DLD1 (cell line): Measurements from ENCODE around the gene CPT1A.

Experiments used
- in situ Hi-C: cut with HindIII; loops from 2 replicates; pipeline ENCODE4 v1.10.0; 2017; ENCODE audit warnings: low sequenced_read_pairs

CPT1A gene

DNA sequence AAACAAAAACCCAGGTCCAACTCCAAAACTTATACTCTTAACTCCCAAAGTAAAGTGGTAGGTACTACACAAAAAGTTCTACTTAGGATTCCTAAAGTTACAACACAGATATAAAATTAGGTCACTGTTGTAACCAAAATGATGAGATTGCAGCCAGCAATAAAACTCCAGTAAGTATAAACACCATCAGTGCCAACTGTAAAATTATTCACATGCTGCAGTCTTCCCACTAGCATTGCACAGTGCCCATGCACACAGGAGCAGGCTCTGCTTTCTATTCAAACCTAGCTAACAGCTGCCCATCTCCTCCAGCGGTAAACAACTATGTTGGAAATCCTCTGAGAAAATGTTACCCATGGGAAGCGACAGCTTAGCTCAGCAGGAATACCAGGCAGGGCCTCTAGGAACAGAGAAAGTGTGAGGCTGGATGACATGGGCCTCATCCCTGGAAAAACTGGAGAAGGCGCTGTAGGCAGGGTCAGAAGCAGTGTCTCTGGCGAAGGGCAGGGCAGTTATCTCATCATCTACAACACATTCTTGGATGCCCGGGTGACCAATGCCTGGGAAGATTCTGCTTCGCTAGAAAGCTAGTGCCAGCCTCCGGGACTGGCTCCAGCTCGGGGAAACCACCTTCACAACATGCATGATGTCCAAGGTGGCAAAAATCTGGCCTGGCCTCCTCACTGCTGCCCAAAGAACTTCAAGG, 9.1 kb downstream of the CPT1A start:
- in situ Hi-C loops = no loop called here

DNA sequence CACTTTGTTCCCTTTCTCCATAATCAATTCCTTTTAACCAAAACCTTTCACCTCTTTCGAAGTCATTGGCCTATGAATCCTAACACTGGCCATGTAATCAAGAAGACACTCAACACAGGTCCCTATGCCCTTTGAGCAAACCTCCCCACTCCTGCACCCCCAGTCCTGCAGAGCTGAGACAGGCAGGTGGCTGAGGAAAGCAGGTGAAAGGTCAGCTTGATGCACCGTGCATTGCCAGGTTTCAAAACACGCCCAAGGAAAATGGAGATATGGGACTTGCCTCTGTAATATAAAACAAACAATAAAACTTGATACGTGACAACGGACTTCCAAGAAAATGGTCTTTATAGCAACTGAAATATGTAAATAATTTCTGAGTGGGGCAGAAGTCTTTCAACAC, 10.6 kb downstream of the CPT1A start:
- in situ Hi-C loops = no loop called here

DNA sequence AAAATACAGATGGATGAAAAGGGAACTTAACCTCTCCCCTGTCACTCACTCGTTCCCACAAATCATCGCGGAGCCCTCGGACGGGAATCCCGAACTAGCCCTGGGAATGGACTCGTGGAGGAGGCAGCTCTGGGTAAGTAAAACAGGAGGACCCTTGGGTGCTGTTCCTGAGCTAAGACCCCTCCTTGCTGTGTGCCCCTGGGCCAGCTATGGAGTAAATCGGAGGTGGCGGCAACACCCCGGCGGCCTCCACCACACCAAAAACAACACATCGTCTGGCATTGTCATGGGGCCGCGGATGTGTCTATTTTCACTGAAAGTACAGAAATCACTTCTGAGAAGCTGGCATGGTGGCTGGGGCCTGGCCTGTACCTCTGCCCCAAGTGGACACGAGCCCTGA, 12.1 kb downstream of the CPT1A start:
- in situ Hi-C loops = no loop called here

DNA sequence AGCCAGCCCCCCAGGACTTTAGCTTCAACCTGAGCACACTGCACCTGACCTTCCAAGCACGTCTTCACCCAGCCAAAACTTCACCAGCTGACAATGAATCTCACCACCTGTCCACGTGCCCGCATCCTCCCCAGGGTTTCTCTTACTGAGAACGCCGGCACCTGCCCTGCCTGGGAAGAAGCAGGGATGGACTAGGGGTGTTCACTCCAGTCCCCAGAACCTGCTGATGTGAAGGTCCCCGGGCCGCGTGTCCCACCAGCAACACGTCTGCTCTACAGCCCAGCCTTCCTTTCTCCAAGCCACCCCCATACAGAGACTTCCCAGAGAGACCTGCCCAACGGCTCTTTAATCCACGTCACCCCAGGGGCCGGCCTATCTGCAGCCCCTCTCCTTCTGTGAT, 12.8 kb downstream of the CPT1A start:
- in situ Hi-C loops = no loop called here

DNA sequence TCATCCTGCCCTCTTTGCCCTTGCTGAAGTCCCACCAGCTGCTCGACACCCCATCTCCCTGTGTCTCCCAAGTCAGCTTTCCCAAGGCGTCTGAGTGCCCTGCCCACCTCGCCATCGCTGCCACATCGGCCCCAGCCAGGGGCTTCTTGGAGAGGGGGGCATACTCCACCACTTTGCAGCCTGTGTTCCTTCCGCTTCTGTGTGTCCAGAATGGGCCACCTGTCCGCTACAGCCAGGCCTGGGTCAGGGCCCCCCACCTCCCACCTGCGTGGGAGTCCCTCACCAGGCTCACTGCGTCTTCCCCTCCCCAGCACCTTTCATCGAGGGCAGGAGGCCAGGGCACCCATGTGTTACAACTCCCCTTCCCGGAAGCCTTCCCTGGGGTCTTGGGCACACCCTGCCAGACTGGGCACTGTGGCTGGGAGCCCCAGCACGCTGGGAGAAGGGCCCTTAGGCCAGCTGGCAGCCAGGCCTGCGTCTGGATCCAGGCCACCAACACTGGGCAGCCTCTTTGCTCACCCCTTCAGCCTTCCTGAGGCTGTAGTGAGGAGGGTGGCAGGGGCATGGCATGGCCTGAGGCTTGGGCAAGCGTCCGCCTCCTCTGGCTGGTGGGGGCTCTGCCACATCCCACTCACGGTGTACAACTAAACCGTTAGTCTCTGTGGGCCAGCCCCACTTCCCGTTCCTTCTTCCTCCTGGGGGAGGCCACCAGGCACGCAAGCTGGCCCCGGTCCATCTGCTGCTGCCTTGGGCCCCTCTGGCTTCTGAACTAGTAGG, 13.4 kb downstream of the CPT1A start:
- in situ Hi-C loops = no loop called here

DNA sequence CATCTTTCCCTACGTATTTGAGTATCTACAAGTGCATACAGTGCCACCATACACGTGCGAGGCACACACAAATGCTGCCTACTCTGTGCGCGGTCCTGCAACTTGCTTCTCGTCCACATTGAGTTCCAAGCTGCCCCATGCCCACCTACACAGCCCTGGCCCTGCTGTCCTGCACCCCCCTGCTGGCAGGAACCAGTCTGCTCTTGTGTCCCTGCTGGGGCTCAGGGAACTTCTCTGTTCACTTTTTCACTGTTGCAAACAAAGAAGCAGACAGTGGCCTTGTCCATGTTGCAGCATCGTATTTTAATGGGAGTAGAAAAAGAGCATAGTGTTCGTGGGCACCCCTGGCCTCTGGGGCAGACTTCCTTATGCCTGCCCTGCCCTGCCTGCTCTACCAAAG, 14.0 kb downstream of the CPT1A start:
- in situ Hi-C loops = no loop called here

DNA sequence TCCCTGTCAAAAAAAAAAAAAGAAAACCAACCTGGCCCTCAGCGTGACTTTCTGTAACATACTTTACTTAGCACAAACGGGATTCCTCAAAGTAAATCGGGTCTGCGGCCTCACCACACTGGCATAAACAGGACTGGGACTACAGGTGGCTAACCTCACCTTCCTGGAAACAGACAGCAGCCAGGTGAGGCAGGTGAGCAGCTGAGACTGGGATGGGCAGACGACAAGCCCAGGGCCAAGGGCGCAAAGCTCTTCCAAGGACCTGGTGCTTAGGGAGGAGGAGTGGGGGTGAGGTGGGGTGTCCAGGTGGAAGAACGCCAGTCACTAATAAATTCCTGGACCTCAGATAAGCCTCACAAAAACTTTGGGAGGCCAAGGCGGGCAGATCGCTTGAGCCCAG, 15.0 kb downstream of the CPT1A start:
- in situ Hi-C loops = no loop called here

DNA sequence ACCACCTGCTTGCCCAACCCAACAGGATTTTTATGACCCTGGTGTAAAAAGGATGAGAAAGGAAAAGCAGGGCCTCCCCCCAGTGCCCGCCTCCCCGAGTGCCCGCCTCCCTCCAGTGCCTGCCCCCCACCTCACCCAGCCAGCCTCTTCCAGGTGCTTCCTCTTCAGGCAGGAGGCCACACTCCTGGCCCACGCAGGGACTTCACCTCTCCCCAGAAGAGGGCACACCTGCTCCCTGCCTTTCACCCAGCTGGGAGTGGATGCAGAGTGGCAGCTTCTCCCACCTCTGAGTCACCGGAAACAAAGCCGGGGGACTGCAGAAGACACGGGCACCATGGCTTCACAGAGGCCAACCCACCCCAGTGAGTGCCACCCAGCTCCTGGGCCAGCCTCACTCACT, 16.1 kb downstream of the CPT1A start:
- in situ Hi-C loops = no loop called here

DNA sequence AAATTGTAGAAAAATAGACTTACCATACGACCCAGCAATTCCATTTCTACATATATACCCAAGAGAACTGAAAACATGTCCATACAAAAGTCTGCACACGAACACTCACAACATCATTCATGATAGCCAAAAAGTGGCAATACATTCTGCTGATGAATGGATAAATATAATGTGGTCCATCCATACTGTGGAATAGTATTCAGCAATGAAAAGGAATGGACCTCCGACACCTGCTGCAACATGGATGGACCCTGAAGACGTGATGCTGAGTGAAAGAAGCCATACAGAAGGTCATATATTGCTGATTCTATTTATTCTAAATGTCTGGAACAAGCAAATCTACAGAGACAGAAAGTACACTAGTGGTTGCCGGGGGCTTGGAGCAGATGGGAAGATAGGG, 19.2 kb downstream of the CPT1A start:
- in situ Hi-C loops = no loop called here

DNA sequence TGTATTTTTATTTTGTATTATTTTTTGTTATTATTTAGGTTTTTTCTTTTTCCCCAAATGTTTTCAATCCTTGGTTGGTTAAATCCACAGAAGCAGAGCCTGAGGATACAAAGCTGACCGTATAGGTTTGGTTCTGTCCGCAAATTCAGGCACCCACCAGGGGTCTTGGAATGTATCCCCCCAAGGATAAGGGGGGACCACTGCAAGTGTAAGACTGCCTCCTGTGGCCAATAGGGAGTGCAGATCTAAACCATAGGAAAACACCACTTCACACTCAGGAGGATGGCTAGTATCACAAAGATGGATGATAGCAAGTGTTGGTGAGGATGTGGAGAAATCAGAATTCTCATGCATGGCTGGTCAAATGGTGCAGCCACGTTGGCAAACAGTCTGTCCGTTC, 20.0 kb downstream of the CPT1A start:
- in situ Hi-C loops = no loop called here

DNA sequence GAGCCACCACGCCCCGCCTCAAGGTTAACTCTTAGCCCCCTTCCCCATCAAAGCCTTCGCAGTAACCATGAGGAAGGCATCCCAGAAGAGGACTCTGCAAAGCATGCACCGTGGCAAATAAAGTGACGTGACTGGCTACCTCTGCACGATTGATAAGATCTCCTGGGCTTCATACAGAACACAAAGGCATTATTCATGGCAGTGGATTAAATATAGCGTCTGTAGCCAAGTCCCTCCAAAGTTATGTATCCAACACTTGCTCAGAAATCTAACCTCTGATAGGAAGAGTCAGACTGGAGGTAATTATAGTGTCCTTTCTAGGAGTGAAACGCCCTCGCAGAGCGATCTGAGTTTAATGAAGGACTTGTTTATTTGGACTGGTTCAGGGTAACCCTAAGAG, 22.4 kb downstream of the CPT1A start:
- in situ Hi-C loops = no loop called here

DNA sequence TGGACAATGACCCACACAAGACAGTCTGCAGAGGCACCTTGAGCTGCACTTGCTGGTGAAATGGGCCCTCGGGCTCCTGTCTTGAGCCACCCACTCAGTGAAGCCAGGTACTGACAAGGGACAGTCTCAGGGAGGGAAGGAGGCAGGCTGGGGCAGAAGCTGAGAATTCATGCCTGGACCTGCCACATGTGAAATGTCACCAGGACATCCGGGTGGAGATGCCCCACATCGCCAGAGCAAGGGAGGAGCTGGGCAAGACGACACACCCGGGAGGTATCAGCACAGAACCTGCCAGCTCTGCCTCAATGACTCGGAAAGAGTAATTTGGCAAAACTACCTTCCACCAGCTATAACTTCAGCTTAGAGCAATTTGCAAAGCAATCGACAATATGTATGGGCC, 23.5 kb downstream of the CPT1A start:
- in situ Hi-C loops = no loop called here

DNA sequence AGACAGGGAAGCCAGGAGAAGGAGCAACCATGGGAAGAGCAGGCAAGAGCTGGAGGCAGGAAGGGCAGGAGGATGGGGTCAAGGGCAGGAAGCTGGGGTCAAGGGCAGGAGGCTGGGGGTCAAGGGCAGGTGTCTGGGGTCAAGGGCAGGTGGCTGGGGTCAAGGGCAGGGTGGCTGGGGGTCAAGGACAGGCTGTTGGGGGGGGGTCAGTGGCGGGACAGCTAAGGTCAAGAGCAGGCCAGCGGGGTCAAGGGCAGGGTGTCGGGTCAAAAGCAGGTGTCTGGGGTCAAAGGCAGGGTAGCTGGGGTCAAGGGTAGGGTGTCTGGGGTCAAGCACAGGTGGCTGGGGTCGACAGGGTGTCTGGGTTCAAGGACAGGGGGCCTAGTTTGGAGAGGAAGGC, 24.2 kb downstream of the CPT1A start:
- in situ Hi-C loops = no loop called here

DNA sequence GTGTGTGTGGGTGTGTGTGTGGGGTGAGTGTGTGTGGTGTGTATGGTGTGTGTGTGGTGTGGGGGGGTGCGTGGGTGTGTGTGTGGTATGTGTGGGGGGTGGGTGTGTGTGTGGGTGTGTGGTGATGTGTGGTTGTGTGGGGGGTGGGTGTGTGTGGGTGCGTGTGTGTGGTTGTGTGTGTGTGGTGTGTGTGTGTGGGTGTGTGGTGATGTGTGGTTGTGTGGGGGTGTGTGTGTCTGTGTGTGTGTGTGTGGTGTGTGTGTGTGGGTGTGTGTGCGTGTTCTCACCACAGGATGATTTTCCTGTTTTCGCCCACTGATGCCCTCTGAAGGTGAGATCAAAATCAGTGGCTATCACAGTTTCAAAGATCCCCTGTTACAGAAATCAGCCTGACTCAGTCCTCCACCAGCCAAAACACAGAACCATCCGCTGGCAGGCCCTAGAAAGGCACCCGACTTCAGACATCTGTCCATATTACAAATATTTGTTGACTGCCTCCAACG, 24.7 kb downstream of the CPT1A start:
- in situ Hi-C loops = no loop called here

DNA sequence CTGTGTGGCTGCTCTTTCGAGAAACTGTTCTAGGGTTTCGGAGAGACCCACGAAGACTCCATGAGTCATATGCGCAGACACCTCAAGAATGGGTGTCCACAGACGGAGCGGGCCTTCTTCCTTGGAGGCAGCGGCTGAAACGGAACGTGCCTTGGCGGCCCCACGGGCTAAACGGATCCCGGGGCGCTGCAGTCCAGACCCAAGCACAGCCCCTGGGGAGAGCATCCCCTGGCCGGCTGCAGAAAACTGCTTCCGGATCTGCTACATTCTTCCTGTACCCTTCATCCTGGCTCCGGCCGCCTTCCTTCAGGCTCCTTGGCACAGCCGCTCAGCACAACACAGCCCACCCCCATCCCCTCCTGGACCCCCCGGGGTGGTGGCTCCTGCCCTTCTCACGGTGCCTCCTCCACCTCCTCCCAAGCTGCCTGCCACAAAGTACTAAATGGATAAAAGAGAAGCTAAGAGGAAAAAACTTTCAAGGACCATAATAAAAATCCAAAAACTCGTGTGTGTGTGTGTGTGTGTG, 25.4 kb downstream of the CPT1A start:
- in situ Hi-C loops = no loop called here

DNA sequence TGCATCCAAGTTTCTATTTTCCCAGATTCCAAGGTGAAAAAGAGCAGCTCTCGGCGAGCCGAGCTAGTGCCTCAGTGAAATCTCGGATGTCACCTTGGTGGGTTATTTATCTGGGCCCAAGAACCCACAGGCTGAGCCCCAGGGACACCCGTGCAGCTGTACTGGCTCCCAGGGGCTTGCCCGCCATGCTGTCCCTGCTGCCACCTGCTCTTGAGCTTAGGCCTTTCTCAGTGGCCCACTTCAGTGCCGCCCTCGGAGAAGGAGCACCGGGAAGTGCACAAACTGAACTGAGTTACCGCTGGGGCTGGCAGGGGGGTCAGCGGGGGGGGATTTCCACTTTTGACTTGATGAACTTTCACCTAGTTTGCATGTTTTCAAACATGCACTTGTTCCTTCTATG, 27.9 kb downstream of the CPT1A start:
- in situ Hi-C loops = no loop called here

DNA sequence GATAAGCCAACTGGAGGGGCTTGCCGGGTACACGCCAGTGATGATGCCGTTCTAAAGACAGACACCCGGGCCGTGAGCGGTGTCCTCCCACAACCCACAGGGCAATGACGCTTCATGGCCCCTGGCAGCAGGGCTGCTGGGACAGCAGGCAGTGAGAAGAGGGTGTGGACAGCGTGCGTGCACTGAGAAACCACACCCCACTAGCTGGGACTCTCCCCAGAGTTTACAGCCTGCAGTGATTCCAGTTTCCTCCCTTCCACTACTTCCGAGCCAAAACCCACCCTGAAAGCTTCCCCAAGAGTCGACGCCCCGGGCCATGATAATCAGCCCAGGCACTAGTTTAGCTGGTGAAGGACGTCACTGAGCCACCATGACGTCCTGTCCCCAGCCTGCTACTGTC, 29.2 kb downstream of the CPT1A start:
- in situ Hi-C loops = no loop called here

DNA sequence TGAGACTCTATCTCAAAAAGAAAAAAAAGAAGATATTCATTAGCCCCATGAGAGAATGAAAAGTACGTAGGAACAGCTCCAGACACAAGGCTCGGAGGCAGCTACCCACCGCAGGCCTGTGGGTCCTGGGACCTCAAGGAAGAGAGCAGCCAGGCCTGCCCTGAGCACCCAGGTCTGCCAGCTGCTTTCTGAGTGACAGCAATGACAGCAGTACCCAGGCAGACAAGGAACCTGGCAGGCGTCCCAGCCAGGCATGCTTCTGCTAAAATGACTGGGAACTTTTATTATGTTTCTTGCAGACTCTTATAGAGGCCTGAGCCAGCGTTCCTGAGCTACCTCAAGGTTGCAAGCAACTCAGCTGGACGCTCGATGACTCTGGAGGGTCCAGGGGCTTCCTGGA, 31.6 kb downstream of the CPT1A start:
- in situ Hi-C loops = no loop called here

DNA sequence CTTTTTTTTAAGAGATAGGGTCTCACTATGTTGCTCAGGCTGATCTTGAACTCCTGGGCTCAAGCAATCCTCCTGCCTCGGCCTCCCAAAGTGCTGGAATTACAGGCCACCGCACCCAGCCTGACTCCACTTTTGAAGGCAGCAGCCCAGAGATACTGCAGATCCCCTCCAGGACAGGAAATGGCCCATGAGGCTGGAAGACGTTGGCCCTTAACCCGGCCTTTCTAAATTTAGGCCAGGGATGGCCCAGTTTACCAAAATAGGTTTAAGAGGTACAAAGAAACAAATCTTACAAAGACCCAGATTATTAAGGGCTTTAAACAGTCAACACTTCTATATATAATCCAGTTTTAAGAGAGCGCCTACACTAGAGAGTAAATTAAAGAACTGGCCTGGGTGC, 32.2 kb downstream of the CPT1A start:
- in situ Hi-C loops = no loop called here

DNA sequence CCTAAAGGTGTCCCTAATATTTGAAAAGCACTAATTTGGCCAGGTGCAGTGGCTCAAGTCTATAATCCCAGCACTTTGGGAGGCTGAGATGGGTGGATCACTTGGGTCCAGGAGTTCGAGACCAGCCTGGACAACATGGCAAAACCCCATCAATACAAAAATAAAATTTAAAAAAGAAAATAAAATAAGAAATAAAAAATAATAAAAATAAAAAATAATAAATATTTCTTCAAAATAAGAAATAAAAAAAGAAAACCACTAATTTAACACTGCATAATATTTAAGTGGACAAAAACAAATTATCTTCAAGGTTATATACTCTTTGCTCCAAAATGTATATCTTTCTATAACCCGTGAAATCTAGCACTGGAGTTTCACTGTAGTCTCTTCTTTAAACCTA, 32.9 kb downstream of the CPT1A start:
- in situ Hi-C loops = no loop called here

DNA sequence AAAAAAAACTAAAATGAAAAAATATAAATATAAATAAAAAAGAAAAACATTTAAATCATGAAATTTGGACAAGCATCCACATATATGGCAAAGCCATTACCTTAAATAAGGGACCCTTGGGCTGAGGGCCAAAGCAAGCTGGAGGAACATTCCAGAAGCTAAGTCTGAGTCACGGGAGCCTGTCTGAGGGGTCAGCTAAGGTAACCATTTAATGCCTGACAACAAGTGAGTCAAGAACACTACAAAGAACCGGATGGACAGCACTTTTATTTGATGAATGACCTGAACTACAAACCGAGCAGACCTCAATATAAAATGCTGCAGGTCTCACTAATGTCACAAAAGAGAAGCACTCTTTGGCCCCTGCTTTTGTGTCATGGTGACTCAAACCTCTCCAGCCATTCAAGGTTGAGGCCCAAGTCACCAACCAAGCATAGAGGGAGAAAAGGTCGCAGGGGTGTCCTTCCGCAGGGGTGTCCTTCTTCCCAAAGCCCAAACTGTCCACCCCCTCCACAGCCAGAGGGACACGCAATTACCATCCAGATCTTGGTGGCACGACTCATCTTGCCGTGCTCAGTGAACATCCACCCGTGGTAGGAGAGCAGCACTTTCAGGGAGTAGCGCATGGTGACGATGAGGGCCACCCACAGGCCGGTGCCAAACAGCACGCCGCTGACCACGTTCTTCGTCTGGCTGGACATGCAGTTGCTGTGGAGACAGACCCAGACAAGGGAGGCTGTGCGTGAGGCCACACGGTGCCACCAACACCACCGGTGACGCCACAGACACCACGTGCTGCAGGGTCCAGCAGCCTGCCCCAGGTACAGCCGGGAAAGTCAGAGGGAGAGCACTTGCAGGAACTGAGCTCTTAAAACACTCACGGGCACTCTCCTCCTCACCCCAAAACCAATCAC, 34.5 kb downstream of the CPT1A start:
- in situ Hi-C loops = no loop called here
